BLaER1 (cell line): Measurements from ENCODE around the gene NCBP2.

Experiments used
- H3K27ac ChIP-seq: shearing (Covaris generic); formaldehyde crosslinking; 2 replicates; pipeline ENCODE4 v1.8.1; 2022
- H3K27me3 ChIP-seq: shearing (Covaris generic); formaldehyde crosslinking; 2 replicates; pipeline ENCODE4 v1.8.1; 2022
- H3K36me3 ChIP-seq: shearing (Covaris generic); formaldehyde crosslinking; 2 replicates; pipeline ENCODE4 v1.8.1; 2022
- H3K4me1 ChIP-seq: shearing (Covaris generic); formaldehyde crosslinking; 2 replicates; pipeline ENCODE4 v1.8.1; 2022
- H3K4me2 ChIP-seq: shearing (Covaris generic); formaldehyde crosslinking; 2 replicates; pipeline ENCODE4 v1.8.1; 2022
- H3K4me3 ChIP-seq: shearing (Covaris generic); formaldehyde crosslinking; 2 replicates; pipeline ENCODE4 v1.8.1; 2022
- H3K9ac ChIP-seq: shearing (Covaris generic); formaldehyde crosslinking; 2 replicates; pipeline ENCODE4 v1.8.1; 2022
- H3K9me3 ChIP-seq: shearing (Covaris generic); formaldehyde crosslinking; 2 replicates; pipeline ENCODE4 v1.8.1; 2022
- H4K20me1 ChIP-seq: shearing (Covaris generic); formaldehyde crosslinking; 2 replicates; pipeline ENCODE4 v1.8.1; 2022
- Cebpa-rat ChIP-seq: shearing (Covaris generic); IDR thresholded peaks from 2 replicates; pipeline ENCODE4 v1.8.1; 2022

NCBP2 gene

GRCh38 chr3:196942226-196942914, at the start of gene NCBP2:
Gene NCBP2 (minus strand): TSS chr3:196942528. CDS start chr3:196942503, 25 bp downstream.
- peak within 1 kb of the TSS; percentile 100 for H3K4me3 ChIP-seq
- H3K9ac ChIP-seq: peak within 1 kb of the TSS; percentile 98
- peaks cover 34% of the 10 kb centered on the region for H3K36me3 ChIP-seq
- no peaks in the 10 kb centered on the region for H3K27me3 ChIP-seq
- peak within 1 kb of the TSS; percentile 96 for H3K4me2 ChIP-seq
- H3K4me1 ChIP-seq: peaks cover 58% of the 10 kb centered on the region
- no peak for TF ChIP-seq Cebpa-rat
- H3K27ac ChIP-seq: peak within 1 kb of the TSS; percentile 98
- no peaks in the 10 kb centered on the region for H3K9me3 ChIP-seq
- peaks cover 58% of the 10 kb centered on the region for H4K20me1 ChIP-seq

- H3K36me3 ChIP-seq: no peaks in the 10 kb centered on the region
- no peak overlapping the region for H3K4me2 ChIP-seq
- no peak overlapping the region for H3K27ac ChIP-seq
- no peak overlapping the region for H3K9ac ChIP-seq
- H3K4me3 ChIP-seq: no peak overlapping the region
- H3K9me3 ChIP-seq: no peaks in the 10 kb centered on the region
- H3K4me1 ChIP-seq: peaks cover 45% of the 10 kb centered on the region
- no peak for TF ChIP-seq Cebpa-rat
- no peaks in the 10 kb centered on the region for H4K20me1 ChIP-seq
- H3K27me3 ChIP-seq: no peaks in the 10 kb centered on the region
Measured at GRCh38 chr3:196991581-196992460, 49.5 kb upstream of the NCBP2 start.

GRCh38 chr3:196990601-196991007, 48.3 kb upstream of the NCBP2 start:
- no peak for TF ChIP-seq Cebpa-rat
- H4K20me1 ChIP-seq: no peaks in the 10 kb centered on the region
- no peak overlapping the region for H3K4me3 ChIP-seq
- peaks cover 37% of the 10 kb centered on the region for H3K4me1 ChIP-seq
- no peaks in the 10 kb centered on the region for H3K9me3 ChIP-seq
- H3K4me2 ChIP-seq: no peak overlapping the region
- no peak overlapping the region for H3K27ac ChIP-seq
- no peak overlapping the region for H3K9ac ChIP-seq
- H3K27me3 ChIP-seq: no peaks in the 10 kb centered on the region
- H3K36me3 ChIP-seq: no peaks in the 10 kb centered on the region

GRCh38 chr3:196989721-196990262, 47.5 kb upstream of the NCBP2 start:
- no peak overlapping the region for H3K27ac ChIP-seq
- no peaks in the 10 kb centered on the region for H3K9me3 ChIP-seq
- no peak overlapping the region for H3K4me2 ChIP-seq
- H3K36me3 ChIP-seq: no peaks in the 10 kb centered on the region
- H3K4me3 ChIP-seq: no peak overlapping the region
- no peak for TF ChIP-seq Cebpa-rat
- peaks cover 29% of the 10 kb centered on the region for H3K4me1 ChIP-seq
- H3K9ac ChIP-seq: no peak overlapping the region
- no peaks in the 10 kb centered on the region for H3K27me3 ChIP-seq
- H4K20me1 ChIP-seq: no peaks in the 10 kb centered on the region

- Histone ChIP-seq H3K4me3 (no peak overlapping the region), H3K4me1 (peaks cover 21% of the 10 kb centered on the region), H3K36me3 (no peaks in the 10 kb centered on the region), H4K20me1 (no peaks in the 10 kb centered on the region), H3K9me3 (peaks cover 2% of the 10 kb centered on the region), H3K9ac (no peak overlapping the region), H3K27ac (no peak overlapping the region), H3K4me2 (peak overlapping the region; percentile 70), H3K27me3 (no peaks in the 10 kb centered on the region)
- no peak for TF ChIP-seq Cebpa-rat
Measured at GRCh38 chr3:196988241-196989029, 46.1 kb upstream of the NCBP2 start.

GRCh38 chr3:196987022-196987421, 44.7 kb upstream of the NCBP2 start:
- no peak for TF ChIP-seq Cebpa-rat
- Histone ChIP-seq H3K27ac (no peak overlapping the region), H4K20me1 (no peaks in the 10 kb centered on the region), H3K4me2 (peak overlapping the region; percentile 70), H3K36me3 (no peaks in the 10 kb centered on the region), H3K9ac (no peak overlapping the region), H3K4me1 (peaks cover 21% of the 10 kb centered on the region), H3K27me3 (no peaks in the 10 kb centered on the region), H3K9me3 (peaks cover 14% of the 10 kb centered on the region), H3K4me3 (no peak overlapping the region)

- H3K4me1 ChIP-seq: peaks cover 21% of the 10 kb centered on the region
- no peaks in the 10 kb centered on the region for H3K27me3 ChIP-seq
Measured at GRCh38 chr3:196985954-196986885, 43.9 kb upstream of the NCBP2 start.

GRCh38 chr3:196985298-196985697, 43.0 kb upstream of the NCBP2 start:
- no peak overlapping the region for H3K9ac ChIP-seq
- H3K4me3 ChIP-seq: no peak overlapping the region
- no peaks in the 10 kb centered on the region for H3K27me3 ChIP-seq
- H3K9me3 ChIP-seq: peaks cover 22% of the 10 kb centered on the region
- no peak for TF ChIP-seq Cebpa-rat
- H3K4me2 ChIP-seq: no peak overlapping the region
- no peak overlapping the region for H3K27ac ChIP-seq
- no peaks in the 10 kb centered on the region for H4K20me1 ChIP-seq
- peaks cover 21% of the 10 kb centered on the region for H3K4me1 ChIP-seq
- no peaks in the 10 kb centered on the region for H3K36me3 ChIP-seq

More at GRCh38 chr3:196985954-196986885, 43.9 kb upstream of the NCBP2 start:
- Histone ChIP-seq H3K4me3 (no peak overlapping the region), H4K20me1 (no peaks in the 10 kb centered on the region), H3K9me3 (peaks cover 22% of the 10 kb centered on the region), H3K27ac (no peak overlapping the region), H3K36me3 (no peaks in the 10 kb centered on the region), H3K4me2 (peak overlapping the region; percentile 70), H3K9ac (no peak overlapping the region)
- TF ChIP-seq Cebpa-rat: 0 out of 2 replicates have a peak, but pooled peaks have one; percentile 34
